Muscle of leg (tissue), 11 donors: ENCODE measurements around the gene ADGRD1. TPM values are rescaled to one million over a fixed set of nuclear protein-coding genes. Genes with fewer than 3 reads are reported as not detected.

Experiments used
- DNase-seq: peaks from one replicate; pipeline ENCODE4 v3.0.0; 2013
- H3K27ac ChIP-seq: one replicate; pipeline ENCODE4 v1.5.1; 2013; ENCODE audit warnings: mild to moderate bottlenecking, low read length, control low read depth
- H3K27me3 ChIP-seq: one replicate; pipeline ENCODE4 v1.6.1; 2013; ENCODE audit warnings: low read length; ENCODE audit not compliant: control insufficient read depth, insufficient read depth
- H3K36me3 ChIP-seq: one replicate; pipeline ENCODE4 v1.6.1; 2013; ENCODE audit warnings: low read length; ENCODE audit not compliant: control insufficient read depth, insufficient read depth
- H3K4me1 ChIP-seq: one replicate; pipeline ENCODE4 v1.6.1; 2013; ENCODE audit warnings: low read length; ENCODE audit not compliant: control insufficient read depth, insufficient read depth
- H3K4me3 ChIP-seq: one replicate; pipeline ENCODE4 v1.5.1; 2013; ENCODE audit warnings: low read length, control low read depth
- H3K9me3 ChIP-seq: replicated peaks from 2 replicates; pipeline ENCODE4 v1.6.1; 2013; ENCODE audit warnings: low read depth, low read length; ENCODE audit not compliant: control insufficient read depth
- WGBS: methylation state at CpG from one replicate; pipeline ENCODE4 v1.1.5; 2013; ENCODE audit warnings: missing lambda C conversion rate; ENCODE audit not compliant: insufficient coverage; 5-methylcytosine and 5-hydroxymethylcytosine counted together
- polyA plus RNA-seq, 8 donors: library from polyadenylated mRNA; unstranded; fragments of 120-200 nt; gene quantifications; one replicate each; pipeline versions ENCODE4 v1.2.1 to v1.2.3, GENCODE V29; 2013; ENCODE audit warnings: inconsistent platforms in 1 of 8, low replicate concordance in 1 of 8; ENCODE audit not compliant: insufficient read length in 8 of 8, insufficient read depth in 1 of 8
- total RNA-seq: library from RNA; stranded (reverse); fragments of 120-200 nt; gene quantifications from one replicate; pipeline ENCODE4 v1.2.4, GENCODE V29; 2013

Gene ADGRD1
- total and polyA plus RNA-seq, 9 donors: 4.9 to 14.7 (median 10.6) TPM

DNA sequence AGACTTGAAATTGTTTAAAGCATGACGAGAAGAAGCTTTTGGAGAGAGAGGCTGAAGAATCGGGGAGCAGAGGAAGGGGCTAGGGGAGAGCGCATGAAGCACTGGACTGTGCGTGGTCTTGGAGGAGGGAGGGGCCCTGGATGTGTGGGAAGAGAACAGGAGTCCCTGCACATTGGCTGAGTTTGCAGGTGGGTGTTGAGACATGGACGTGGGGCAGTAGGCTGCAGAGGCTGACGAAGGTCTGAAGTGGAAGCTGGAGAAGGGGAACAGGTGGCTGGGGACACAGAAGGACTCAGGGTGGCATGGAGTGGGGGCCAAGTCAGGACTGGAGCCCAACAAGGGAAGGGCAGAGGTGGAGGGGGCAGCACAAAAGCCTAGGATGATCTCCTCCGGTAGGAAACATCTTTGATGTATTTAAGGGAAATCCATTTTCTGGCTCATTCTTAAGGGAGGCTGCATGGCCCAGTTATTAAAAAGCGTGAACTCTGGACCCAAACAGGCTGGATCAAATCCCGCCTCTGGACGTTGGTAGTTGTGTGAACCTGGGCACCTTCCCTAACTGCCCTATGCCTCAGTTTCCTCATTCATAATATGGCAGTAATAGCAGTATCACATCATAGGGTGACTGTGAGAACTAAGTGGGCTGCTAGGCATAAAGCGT is 29.0 kb downstream of the ADGRD1 start:
- peaks cover 3% of the 10 kb centered on the region for H3K4me1 ChIP-seq
- no peaks in the 10 kb centered on the region for H3K36me3 ChIP-seq
- no peak for DNase-seq
- H3K9me3 ChIP-seq: no peaks in the 10 kb centered on the region
- H3K27me3 ChIP-seq: peaks cover 3% of the 10 kb centered on the region
- H3K27ac ChIP-seq: no peak overlapping the region
- 74% methylated on average over 6 of the region's 11 CpGs for WGBS
- H3K4me3 ChIP-seq: no peak overlapping the region

DNA sequence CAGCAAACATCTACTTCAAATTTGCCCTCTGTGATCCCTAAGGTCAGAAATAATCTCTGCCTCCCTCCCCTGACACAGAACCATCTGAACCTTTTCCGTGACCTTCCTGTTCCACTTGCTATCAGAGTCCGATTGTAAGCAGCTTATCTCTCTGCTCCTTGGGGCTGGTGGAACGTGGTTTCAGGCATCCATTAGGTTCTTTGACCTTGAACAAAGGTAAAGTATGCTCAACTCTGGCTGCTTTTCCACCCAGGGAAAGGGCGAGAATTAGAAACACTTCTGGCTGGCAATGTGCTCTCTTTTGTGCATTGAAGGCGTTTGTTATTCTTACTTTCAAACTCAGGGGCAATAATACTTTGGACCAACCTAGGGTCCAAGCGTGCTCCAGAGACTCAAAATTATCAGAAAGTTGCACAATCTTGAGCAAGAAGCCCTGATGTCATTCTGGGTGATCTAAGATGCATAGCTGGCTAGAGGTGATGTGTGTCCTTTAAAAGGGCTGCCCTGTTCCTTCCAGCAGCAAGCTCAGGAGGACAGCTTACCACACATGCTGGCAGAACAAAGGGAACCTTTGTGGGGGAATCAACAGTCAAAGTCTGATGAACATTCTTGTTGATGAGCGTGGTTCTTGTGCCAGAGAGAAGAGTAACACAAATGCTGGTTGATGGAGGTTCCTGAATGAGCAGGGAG is 29.8 kb downstream of the ADGRD1 start:
- Histone ChIP-seq H3K36me3 (no peaks in the 10 kb centered on the region), H3K4me1 (peaks cover 3% of the 10 kb centered on the region), H3K9me3 (no peaks in the 10 kb centered on the region), H3K27ac (no peak overlapping the region), H3K4me3 (no peak overlapping the region), H3K27me3 (peaks cover 3% of the 10 kb centered on the region)
- no peak for DNase-seq
- WGBS: 84% methylated on average over 5 of the region's 7 CpGs

DNA sequence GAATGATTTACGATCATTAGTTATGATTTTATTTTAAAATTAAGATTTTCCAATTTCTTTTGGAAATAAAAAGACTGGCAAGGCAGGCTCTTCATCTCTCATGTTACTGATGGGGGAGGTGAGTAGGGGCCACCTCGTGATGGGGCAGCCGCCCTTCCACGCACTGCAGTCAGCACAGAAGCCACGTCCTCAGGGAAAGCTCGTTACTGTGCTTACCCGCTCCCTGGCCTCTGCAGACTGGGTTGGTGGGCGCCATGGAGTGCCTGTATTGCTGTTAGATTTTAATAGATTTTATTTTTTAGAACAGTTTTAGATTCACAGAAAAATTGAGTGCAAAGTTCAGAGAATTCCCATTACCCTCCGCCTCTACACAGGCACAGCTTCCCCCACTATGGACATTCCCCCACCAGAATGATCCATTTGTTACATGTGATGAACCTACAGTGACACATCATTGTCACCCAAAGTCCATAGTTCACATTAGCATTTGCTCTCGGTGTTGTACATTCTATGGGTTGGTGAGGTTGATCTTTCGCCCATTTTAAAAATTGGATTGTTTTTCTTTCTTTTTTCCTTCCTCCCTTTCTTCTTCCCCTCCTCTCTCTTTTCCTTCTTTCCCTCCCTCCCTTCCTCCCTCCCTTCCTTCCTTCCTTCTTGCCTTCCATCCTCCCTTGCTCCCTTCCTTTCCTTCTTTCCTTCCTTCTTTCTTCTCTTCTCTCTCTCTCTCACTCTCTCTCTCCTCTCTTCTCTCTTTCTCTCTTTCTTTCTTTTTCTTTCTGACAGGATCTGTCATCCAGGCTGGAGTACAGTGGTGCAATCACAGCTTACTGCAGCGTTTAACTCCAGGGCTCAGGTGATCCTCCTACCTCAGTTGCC is 30.7 kb downstream of the ADGRD1 start:
- Histone ChIP-seq H3K4me3 (no peak overlapping the region), H3K36me3 (no peaks in the 10 kb centered on the region), H3K27ac (no peak overlapping the region), H3K27me3 (peaks cover 3% of the 10 kb centered on the region), H3K9me3 (no peaks in the 10 kb centered on the region), H3K4me1 (peaks cover 5% of the 10 kb centered on the region)
- no peak for DNase-seq
- WGBS: no CpG with 5 or more reads among the region's 12 CpGs

DNA sequence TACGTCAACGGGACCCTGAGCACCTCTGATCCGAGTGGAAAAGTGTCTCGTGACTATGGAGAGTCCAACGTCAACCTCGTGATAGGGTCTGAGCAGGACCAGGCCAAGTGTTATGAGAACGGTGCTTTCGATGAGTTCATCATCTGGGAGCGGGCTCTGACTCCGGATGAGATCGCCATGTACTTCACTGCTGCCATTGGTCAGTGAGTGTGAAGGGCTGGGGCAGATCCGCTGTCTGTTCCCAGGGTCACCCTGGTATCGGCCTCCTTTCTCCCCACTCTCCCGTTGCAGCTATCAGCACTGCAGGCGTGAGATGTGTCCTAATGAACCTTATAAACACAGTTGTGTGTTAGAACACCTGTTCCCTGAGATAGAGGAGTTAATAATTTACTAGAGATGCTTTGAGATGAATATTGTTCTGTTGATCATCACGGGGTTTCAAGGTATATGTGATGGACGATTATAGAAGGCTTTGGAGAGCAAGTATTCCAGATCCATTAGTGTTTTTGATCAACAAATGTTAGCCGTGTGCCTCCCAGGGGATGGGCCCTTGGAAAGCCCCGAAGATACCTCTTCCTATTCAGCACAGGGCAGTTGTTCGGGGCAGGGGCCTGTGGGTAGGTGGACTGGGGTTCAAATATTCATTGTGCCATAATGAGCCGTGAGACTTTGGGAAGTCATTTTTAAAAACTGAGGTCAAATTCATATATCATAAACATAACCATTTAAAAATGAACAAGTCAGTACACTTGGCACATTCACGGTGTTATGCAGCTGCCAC is 33.6 kb downstream of the ADGRD1 start:
- peaks cover 14% of the 10 kb centered on the region for H3K4me1 ChIP-seq
- WGBS: 83% methylated on average over 12 of the region's 22 CpGs
- no peak for DNase-seq
- H3K9me3 ChIP-seq: no peaks in the 10 kb centered on the region
- H3K27ac ChIP-seq: no peak overlapping the region
- H3K4me3 ChIP-seq: no peak overlapping the region
- H3K27me3 ChIP-seq: no peaks in the 10 kb centered on the region
- no peaks in the 10 kb centered on the region for H3K36me3 ChIP-seq

DNA sequence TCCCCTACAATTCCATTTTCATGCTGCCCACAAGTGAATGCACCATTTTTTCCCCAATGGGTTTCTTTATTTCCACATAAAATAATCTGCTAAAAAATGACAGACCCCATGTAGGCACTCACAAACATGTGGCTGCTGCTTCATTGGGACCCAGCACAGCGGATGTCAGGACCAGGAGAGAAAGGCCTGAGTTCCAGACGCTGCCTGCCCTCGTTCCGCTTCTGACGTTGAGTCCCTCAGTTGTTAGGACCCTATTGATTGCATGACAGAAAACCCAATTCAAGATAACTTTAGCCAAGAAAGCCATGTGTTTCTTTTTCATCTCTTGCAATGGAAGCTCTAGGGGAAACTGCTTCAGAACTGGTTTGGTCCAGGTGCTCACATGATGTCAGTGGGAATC is 34.6 kb downstream of the ADGRD1 start:
- DNase-seq: no peak
- H3K27ac ChIP-seq: no peak overlapping the region
- H3K27me3 ChIP-seq: no peaks in the 10 kb centered on the region
- no peaks in the 10 kb centered on the region for H3K36me3 ChIP-seq
- no peak overlapping the region for H3K4me3 ChIP-seq
- peaks cover 14% of the 10 kb centered on the region for H3K4me1 ChIP-seq
- 66% methylated on average over 5 of the region's 5 CpGs for WGBS
- H3K9me3 ChIP-seq: no peaks in the 10 kb centered on the region

DNA sequence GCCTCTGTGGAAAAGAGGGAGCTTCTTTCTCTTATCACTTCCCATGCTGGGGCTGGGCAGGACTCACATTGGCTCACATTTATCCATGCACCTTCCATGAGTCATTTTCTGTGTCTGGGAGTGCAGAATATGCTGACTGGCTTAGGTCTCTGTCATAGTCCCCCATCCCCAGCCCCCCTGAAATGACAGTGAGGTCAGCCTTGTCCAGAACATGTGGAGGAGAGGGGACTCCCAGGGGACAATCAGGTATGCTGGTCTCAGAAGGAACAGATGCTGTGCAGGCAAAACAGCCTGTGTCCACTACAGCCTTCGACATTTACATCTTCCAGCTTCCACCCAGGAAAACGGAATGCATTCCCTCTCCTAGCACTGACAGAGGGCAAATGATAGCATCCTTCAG is 35.0 kb downstream of the ADGRD1 start:
- Histone ChIP-seq H3K36me3 (no peaks in the 10 kb centered on the region), H3K4me1 (peaks cover 14% of the 10 kb centered on the region), H3K4me3 (no peak overlapping the region), H3K27me3 (no peaks in the 10 kb centered on the region), H3K27ac (no peak overlapping the region), H3K9me3 (no peaks in the 10 kb centered on the region)
- no peak for DNase-seq
- no CpG with 5 or more reads among the region's 2 CpGs for WGBS

DNA sequence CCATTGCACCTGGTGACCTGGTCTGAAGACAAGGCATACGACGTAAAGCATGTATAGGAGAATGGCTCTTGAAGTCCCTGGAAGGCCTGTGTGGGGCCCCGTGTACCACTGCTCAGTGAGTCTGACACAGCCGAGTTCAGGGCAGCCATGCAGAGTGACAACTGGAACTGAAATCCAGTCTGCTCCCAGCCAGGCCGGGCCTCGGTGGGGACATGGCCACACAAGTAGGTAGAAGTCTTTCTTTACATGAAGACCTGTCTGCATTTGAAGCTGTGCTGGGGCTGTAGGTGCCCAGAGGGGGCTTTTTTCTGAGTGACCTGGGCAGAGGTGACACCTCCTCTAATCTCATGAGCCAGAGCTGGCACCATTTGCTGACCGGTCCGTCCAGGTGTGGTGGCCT is 35.7 kb downstream of the ADGRD1 start:
- H3K27ac ChIP-seq: no peak overlapping the region
- H3K36me3 ChIP-seq: no peaks in the 10 kb centered on the region
- DNase-seq: no peak
- 72% methylated on average over 6 of the region's 8 CpGs for WGBS
- no peaks in the 10 kb centered on the region for H3K9me3 ChIP-seq
- H3K4me3 ChIP-seq: no peak overlapping the region
- H3K4me1 ChIP-seq: peaks cover 14% of the 10 kb centered on the region
- H3K27me3 ChIP-seq: no peaks in the 10 kb centered on the region

DNA sequence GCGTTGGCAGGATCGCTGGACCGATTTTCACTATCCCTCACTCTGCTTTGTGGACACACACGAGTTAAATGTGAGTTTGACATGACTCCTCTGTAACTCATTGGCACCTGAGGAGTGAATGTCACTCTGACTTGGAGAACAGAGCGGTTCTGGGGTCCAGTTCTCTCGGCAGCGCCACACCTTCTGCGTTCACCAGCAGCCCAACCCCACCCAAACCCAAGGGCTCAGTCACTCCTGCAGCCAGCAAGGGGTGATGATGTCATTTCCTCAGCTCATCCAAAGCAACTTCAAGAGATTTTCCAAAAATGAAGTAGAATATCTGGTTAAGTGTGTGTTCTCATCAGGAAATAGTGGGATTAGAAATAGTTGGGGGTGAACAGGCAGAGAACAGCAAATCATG is 36.3 kb downstream of the ADGRD1 start:
- Histone ChIP-seq H3K4me1 (peaks cover 14% of the 10 kb centered on the region), H3K36me3 (no peaks in the 10 kb centered on the region), H3K27me3 (no peaks in the 10 kb centered on the region), H3K27ac (peak overlapping the region; percentile 65), H3K4me3 (no peak overlapping the region), H3K9me3 (no peaks in the 10 kb centered on the region)
- WGBS: 57% methylated on average over 7 of the region's 8 CpGs
- peak; percentile 87 for DNase-seq

DNA sequence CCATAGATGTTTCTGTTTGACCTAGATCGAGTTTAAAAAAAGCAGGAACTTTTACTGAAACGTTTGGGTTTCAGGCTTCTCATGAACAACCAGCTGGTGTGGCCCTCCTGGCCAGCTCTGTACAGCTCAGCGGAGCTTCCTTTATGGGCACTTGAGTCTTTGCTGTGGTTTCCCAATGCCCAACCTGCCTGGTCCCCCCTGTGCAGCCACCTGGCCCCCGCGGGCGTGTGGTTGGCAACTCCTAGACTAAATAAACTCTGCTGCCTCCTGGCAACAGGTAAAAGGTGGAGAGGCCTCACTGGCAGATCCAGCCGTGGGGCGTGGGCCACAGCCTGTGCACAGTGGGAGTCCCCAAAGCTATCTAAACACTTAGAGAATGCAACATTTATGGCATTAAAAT is 38.7 kb downstream of the ADGRD1 start:
- no peaks in the 10 kb centered on the region for H3K9me3 ChIP-seq
- peaks cover 14% of the 10 kb centered on the region for H3K4me1 ChIP-seq
- H3K4me3 ChIP-seq: no peak overlapping the region
- WGBS: 80% methylated on average over 3 of the region's 8 CpGs
- H3K36me3 ChIP-seq: no peaks in the 10 kb centered on the region
- no peaks in the 10 kb centered on the region for H3K27me3 ChIP-seq
- DNase-seq: no peak
- no peak overlapping the region for H3K27ac ChIP-seq
